ENCODE data around the gene PRKAB1.
"Not testable (repeated sequence)": the region's sequence is repeated elsewhere in the genome, so short reads cannot be mapped to it uniquely, and the experiment has no call there.

Gene PRKAB1, protein sequence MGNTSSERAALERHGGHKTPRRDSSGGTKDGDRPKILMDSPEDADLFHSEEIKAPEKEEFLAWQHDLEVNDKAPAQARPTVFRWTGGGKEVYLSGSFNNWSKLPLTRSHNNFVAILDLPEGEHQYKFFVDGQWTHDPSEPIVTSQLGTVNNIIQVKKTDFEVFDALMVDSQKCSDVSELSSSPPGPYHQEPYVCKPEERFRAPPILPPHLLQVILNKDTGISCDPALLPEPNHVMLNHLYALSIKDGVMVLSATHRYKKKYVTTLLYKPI

DNA sequence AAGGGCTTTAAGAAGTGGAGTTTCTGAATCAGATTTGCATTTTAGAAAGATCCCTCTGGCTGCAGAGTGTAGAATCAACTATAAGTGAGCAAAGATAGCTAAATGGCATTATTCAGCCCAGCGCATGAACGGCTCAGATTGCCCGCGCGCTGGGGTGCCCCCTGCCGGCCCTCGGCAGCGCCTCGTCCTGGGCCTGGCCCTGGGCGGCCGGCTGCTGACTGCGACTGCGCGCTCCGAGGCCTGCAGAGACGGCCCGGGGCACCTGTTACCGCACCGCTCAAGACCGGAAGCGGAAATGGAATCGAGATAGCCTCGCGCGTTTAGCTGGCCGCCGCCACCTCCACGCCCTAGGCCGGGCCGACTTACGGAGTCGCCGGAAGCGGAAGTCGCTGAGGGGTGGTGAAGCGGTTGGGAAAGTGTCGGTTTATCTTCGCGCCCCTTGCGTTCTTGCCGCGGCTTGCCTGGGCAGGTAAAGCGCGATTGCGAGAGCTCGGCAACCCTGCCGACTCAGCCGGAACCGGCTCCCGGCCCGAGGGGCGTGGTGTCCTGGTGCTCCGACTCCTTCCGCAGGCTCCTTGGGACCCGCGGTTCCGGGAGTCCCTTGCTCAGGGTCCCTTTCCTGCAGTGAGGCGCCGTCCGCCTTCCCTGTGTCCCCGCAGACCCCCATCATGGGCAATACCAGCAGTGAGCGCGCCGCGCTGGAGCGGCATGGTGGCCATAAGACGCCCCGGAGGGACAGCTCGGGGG lies at the start of gene PRKAB1:
Gene PRKAB1, plus strand, starts transcription at position 557 of the 747 bp plus-strand sequence. Its CDS starts 112 bp downstream, at position 669.
- H3K27me3 ChIP-seq (ENCODE audit: insufficient read depth, poor library complexity, severe bottlenecking), result no peaks in the 10 kb centered on the region
- H3K36me3 ChIP-seq (ENCODE audit: low read depth), result peaks cover 25% of the 10 kb centered on the region
- peak within 1 kb of the TSS; percentile 73 for H3K4me3 ChIP-seq (ENCODE audit: severe bottlenecking)
- TF ChIP-seq, protein P1, sequence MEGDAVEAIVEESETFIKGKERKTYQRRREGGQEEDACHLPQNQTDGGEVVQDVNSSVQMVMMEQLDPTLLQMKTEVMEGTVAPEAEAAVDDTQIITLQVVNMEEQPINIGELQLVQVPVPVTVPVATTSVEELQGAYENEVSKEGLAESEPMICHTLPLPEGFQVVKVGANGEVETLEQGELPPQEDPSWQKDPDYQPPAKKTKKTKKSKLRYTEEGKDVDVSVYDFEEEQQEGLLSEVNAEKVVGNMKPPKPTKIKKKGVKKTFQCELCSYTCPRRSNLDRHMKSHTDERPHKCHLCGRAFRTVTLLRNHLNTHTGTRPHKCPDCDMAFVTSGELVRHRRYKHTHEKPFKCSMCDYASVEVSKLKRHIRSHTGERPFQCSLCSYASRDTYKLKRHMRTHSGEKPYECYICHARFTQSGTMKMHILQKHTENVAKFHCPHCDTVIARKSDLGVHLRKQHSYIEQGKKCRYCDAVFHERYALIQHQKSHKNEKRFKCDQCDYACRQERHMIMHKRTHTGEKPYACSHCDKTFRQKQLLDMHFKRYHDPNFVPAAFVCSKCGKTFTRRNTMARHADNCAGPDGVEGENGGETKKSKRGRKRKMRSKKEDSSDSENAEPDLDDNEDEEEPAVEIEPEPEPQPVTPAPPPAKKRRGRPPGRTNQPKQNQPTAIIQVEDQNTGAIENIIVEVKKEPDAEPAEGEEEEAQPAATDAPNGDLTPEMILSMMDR (IDR thresholded peaks at IDR 0.05; ENCODE audit: poor library complexity, severe bottlenecking), result peak; percentile 97
- no peaks in the 10 kb centered on the region for H3K9me3 ChIP-seq (ENCODE audit: severe bottlenecking)
- peaks cover 8% of the 10 kb centered on the region for H3K4me1 ChIP-seq (ENCODE audit: insufficient read depth, poor library complexity, severe bottlenecking)
- DNase-seq (ENCODE audit: low spot score) (peak; percentile 98), ATAC-seq (ENCODE audit: low read depth) (peak; percentile 97)
- H3K27ac ChIP-seq (ENCODE audit: poor library complexity, severe bottlenecking), result peak within 1 kb of the TSS; percentile 90

DNA sequence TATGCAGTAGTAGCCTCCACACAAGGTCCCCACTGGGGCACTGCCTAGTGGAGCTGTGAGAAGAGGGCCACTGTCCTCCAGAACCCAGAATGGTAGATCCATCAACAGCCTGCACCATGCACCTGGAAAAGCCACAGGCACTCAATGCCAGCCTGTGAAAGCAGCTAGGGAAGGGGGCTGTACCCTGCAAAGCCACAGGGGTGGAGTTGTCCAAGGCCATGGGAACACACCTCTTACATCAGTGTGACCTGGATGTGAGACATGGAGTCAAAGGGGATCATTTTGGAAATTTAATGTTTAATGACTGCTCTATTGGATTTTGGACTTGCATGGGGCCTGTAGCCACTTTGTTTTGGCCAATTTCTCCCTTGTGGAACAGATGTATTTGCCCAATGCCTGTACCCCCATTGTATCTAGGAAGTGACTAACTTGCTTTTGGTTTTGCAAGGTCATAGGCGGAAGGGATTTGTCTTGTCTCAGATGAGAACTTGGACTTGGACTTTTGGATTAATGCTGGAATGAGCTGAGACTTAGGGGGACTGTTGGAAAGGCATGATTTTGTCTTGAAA lies 49.5 kb upstream of the PRKAB1 start:
- H3K36me3 ChIP-seq (ENCODE audit: low read depth); ATAC-seq (ENCODE audit: low read depth); H3K27me3 ChIP-seq (ENCODE audit: insufficient read depth, poor library complexity, severe bottlenecking): not testable (repeated sequence)

DNA sequence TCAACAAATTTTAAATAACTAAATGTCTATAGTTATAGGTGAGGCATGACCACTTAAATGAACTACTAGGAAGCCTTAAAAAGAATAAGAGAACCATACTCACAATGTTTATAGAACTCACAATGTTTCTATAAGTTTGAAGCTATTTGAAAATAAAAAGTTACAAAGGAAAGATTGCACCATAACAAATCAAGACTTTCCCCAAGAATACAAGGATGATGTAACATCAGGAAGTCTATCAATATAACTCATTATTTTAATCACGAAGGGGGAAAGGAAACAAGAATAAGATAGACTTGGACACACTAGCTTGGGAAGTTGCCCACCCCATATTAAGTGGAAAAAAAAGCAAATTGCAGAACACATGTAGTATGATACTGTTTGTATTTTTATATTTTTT lies 47.4 kb upstream of the PRKAB1 start:
- ATAC-seq (ENCODE audit: low read depth) (no peak), DNase-seq (ENCODE audit: low spot score) (no peak)
- Histone ChIP-seq H3K4me3 (ENCODE audit: severe bottlenecking) (no peak overlapping the region), H3K27me3 (ENCODE audit: insufficient read depth, poor library complexity, severe bottlenecking) (no peaks in the 10 kb centered on the region), H3K27ac (ENCODE audit: poor library complexity, severe bottlenecking) (no peak overlapping the region), H3K36me3 (ENCODE audit: low read depth) (no peaks in the 10 kb centered on the region), H3K4me1 (ENCODE audit: insufficient read depth, poor library complexity, severe bottlenecking) (no peaks in the 10 kb centered on the region), H3K9me3 (ENCODE audit: severe bottlenecking) (no peaks in the 10 kb centered on the region)
- TF ChIP-seq, protein P1 (IDR thresholded peaks at IDR 0.05; ENCODE audit: poor library complexity, severe bottlenecking), result no peak

More for the DNA sequence above, 49.5 kb upstream of the PRKAB1 start:
- H3K4me1 ChIP-seq (ENCODE audit: insufficient read depth, poor library complexity, severe bottlenecking); H3K27ac ChIP-seq (ENCODE audit: poor library complexity, severe bottlenecking); H3K4me3 ChIP-seq (ENCODE audit: severe bottlenecking); DNase-seq (ENCODE audit: low spot score); H3K9me3 ChIP-seq (ENCODE audit: severe bottlenecking): not testable (repeated sequence)

DNA sequence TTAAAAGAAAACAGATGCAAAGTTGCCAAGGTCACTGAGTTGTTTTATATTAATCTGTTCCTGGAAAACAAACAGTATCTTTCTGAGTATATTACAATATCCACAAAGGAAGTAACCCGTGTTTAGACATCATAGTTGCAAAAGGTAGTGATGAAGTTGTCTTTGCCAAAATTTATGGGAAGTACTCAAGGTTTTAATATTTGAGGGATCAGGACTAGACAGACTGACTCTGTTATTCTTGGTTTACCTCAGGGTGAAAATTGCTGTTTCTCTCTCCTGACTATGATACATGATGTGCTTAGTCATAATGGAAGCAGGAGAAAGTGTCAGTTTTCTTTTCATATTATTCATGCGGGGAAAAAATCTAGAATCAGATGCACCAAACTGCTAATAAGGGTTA lies 46.1 kb upstream of the PRKAB1 start:
- no peak overlapping the region for H3K27ac ChIP-seq (ENCODE audit: poor library complexity, severe bottlenecking)

DNA sequence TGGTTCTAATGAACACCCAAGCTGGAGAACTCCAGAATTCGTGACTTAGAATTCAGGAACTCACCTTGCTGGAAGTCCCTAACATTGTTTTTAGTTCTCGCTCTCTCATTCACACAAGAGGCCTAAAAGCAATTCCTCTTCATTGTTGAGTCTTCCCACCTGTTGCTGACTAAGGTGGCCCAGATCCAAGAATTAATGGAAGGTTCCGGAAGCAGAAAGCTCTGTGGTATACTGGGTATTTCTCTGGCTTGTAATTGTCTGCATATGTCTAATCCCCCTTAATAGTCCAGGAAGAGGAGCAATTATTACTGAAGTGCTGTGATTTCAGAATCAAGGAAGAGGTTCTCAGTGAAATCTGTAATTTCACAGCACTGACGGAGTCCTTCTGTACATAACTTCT lies 43.0 kb upstream of the PRKAB1 start:
- DNase-seq (ENCODE audit: low spot score) (no peak), ATAC-seq (ENCODE audit: low read depth) (no peak)
- TF ChIP-seq, protein P1 (IDR thresholded peaks at IDR 0.05; ENCODE audit: poor library complexity, severe bottlenecking), result no peak

More for the DNA sequence above, 46.1 kb upstream of the PRKAB1 start:
- Histone ChIP-seq H3K27me3 (ENCODE audit: insufficient read depth, poor library complexity, severe bottlenecking) (no peaks in the 10 kb centered on the region), H3K4me3 (ENCODE audit: severe bottlenecking) (no peak overlapping the region), H3K36me3 (ENCODE audit: low read depth) (no peaks in the 10 kb centered on the region), H3K9me3 (ENCODE audit: severe bottlenecking) (no peaks in the 10 kb centered on the region), H3K4me1 (ENCODE audit: insufficient read depth, poor library complexity, severe bottlenecking) (no peaks in the 10 kb centered on the region)
- no peak for ATAC-seq (ENCODE audit: low read depth)
- TF ChIP-seq, protein P1 (IDR thresholded peaks at IDR 0.05; ENCODE audit: poor library complexity, severe bottlenecking), result no peak
- DNase-seq (ENCODE audit: low spot score), result no peak

More for the DNA sequence above, 43.0 kb upstream of the PRKAB1 start:
- Histone ChIP-seq H3K4me3 (ENCODE audit: severe bottlenecking) (no peak overlapping the region), H3K27ac (ENCODE audit: poor library complexity, severe bottlenecking) (no peak overlapping the region), H3K4me1 (ENCODE audit: insufficient read depth, poor library complexity, severe bottlenecking) (no peaks in the 10 kb centered on the region), H3K27me3 (ENCODE audit: insufficient read depth, poor library complexity, severe bottlenecking) (no peaks in the 10 kb centered on the region), H3K36me3 (ENCODE audit: low read depth) (no peaks in the 10 kb centered on the region), H3K9me3 (ENCODE audit: severe bottlenecking) (no peaks in the 10 kb centered on the region)

Measured in RWPE2 (cell line).